Muscle layer of duodenum (tissue), 2 donors: ENCODE measurements around the gene LAMA2.

Experiments
- H3K27ac ChIP-seq: one replicate; pipeline ENCODE4 v1.7.0; 2013; ENCODE audit warnings: mild to moderate bottlenecking, low read length
- H3K27me3 ChIP-seq: one replicate; pipeline ENCODE4 v1.7.0; 2013; ENCODE audit warnings: low read depth, mild to moderate bottlenecking, control low read depth, low read length
- H3K36me3 ChIP-seq, 2 donors: one replicate each; pipeline ENCODE4 v1.7.0; 2013; ENCODE audit warnings: low read length in 2 of 2, control low read depth in 1 of 2, mild to moderate bottlenecking in 1 of 2; ENCODE audit not compliant: insufficient read depth in 2 of 2, control insufficient read depth in 1 of 2
- H3K4me1 ChIP-seq, 2 donors: one replicate each; pipeline ENCODE4 v1.7.0; 2013; ENCODE audit warnings: low read length in 2 of 2, mild to moderate bottlenecking in 2 of 2, control low read depth in 1 of 2, moderate library complexity in 1 of 2; ENCODE audit not compliant: insufficient read depth in 2 of 2, control insufficient read depth in 1 of 2
- H3K4me3 ChIP-seq, 2 donors: one replicate each; pipeline ENCODE4 v1.7.0; 2013; ENCODE audit warnings: low read length in 2 of 2, low read depth in 1 of 2, mild to moderate bottlenecking in 1 of 2
- H3K9me3 ChIP-seq, 2 donors: one replicate each; pipeline ENCODE4 v1.7.0; 2013; ENCODE audit warnings: low read length in 2 of 2, control low read depth in 1 of 2, mild to moderate bottlenecking in 1 of 2; ENCODE audit not compliant: control insufficient read depth in 1 of 2
- donor health status: healthy.

Gene LAMA2

GRCh38 chr6:129516005-129516404, 633.1 kb downstream of the LAMA2 start:
- Histone ChIP-seq H3K4me3 (no peak overlapping the region), H3K4me1 (no peaks in the 10 kb centered on the region), H3K27ac (no peak overlapping the region), H3K27me3 (no peaks in the 10 kb centered on the region), H3K36me3 (no peaks in the 10 kb centered on the region), H3K9me3 (no peaks in the 10 kb centered on the region)

GRCh38 chr6:129516787-129517186, 633.8 kb downstream of the LAMA2 start:
- Histone ChIP-seq H3K27ac (no peak overlapping the region), H3K4me1 (no peaks in the 10 kb centered on the region), H3K27me3 (no peaks in the 10 kb centered on the region), H3K36me3 (no peaks in the 10 kb centered on the region), H3K4me3 (no peak overlapping the region), H3K9me3 (no peaks in the 10 kb centered on the region)

- Histone ChIP-seq H3K9me3 (no peaks in the 10 kb centered on the region), H3K4me3 (no peak overlapping the region), H3K27me3 (no peaks in the 10 kb centered on the region), H3K4me1 (no peaks in the 10 kb centered on the region), H3K27ac (no peak overlapping the region), H3K36me3 (no peaks in the 10 kb centered on the region)
These were observed 634.4 kb downstream of the LAMA2 start for GRCh38 chr6:129517288-129517687.

- Histone ChIP-seq H3K27me3 (no peaks in the 10 kb centered on the region), H3K4me3 (no peak overlapping the region), H3K4me1 (no peaks in the 10 kb centered on the region), H3K27ac (no peak overlapping the region), H3K36me3 (no peaks in the 10 kb centered on the region), H3K9me3 (no peaks in the 10 kb centered on the region)
These were observed 636.8 kb downstream of the LAMA2 start for GRCh38 chr6:129519750-129520149.

GRCh38 chr6:129521946-129522345, 639.0 kb downstream of the LAMA2 start:
- H3K4me3 ChIP-seq = no peak overlapping the region
- no peaks in the 10 kb centered on the region for H3K4me1 ChIP-seq
- no peaks in the 10 kb centered on the region for H3K36me3 ChIP-seq

GRCh38 chr6:129523816-129524215, 640.9 kb downstream of the LAMA2 start:
- H3K27me3 ChIP-seq = no peaks in the 10 kb centered on the region

More at GRCh38 chr6:129521946-129522345, 639.0 kb downstream of the LAMA2 start:
- Histone ChIP-seq H3K27ac (no peak overlapping the region), H3K27me3 (no peaks in the 10 kb centered on the region), H3K9me3 (no peaks in the 10 kb centered on the region)

GRCh38 chr6:129525055-129525454, 642.1 kb downstream of the LAMA2 start:
- no peaks in the 10 kb centered on the region for H3K36me3 ChIP-seq
- H3K27me3 ChIP-seq = no peaks in the 10 kb centered on the region
- H3K4me1 ChIP-seq = no peaks in the 10 kb centered on the region
- H3K4me3 ChIP-seq = no peak overlapping the region
- no peaks in the 10 kb centered on the region for H3K9me3 ChIP-seq
- no peak overlapping the region for H3K27ac ChIP-seq

More at GRCh38 chr6:129523816-129524215, 640.9 kb downstream of the LAMA2 start:
- Histone ChIP-seq H3K4me3 (no peak overlapping the region), H3K9me3 (no peaks in the 10 kb centered on the region), H3K4me1 (no peaks in the 10 kb centered on the region), H3K27ac (no peak overlapping the region), H3K36me3 (no peaks in the 10 kb centered on the region)

GRCh38 chr6:129534926-129535325, 652.0 kb downstream of the LAMA2 start:
- no peaks in the 10 kb centered on the region for H3K9me3 ChIP-seq
- H3K27ac ChIP-seq = no peak overlapping the region
- H3K27me3 ChIP-seq = no peaks in the 10 kb centered on the region
- no peaks in the 10 kb centered on the region for H3K4me1 ChIP-seq
- H3K4me3 ChIP-seq = no peak overlapping the region
- H3K36me3 ChIP-seq = no peaks in the 10 kb centered on the region

GRCh38 chr6:129536271-129536670, 653.3 kb downstream of the LAMA2 start:
- H3K4me3 ChIP-seq = no peak overlapping the region
- H3K36me3 ChIP-seq = no peaks in the 10 kb centered on the region
- H3K9me3 ChIP-seq = no peaks in the 10 kb centered on the region
- no peak overlapping the region for H3K27ac ChIP-seq
- no peaks in the 10 kb centered on the region for H3K4me1 ChIP-seq
- no peaks in the 10 kb centered on the region for H3K27me3 ChIP-seq

GRCh38 chr6:129539032-129539431, 656.1 kb downstream of the LAMA2 start:
- H3K4me3 ChIP-seq = no peak overlapping the region
- no peaks in the 10 kb centered on the region for H3K4me1 ChIP-seq
- no peaks in the 10 kb centered on the region for H3K9me3 ChIP-seq
- no peaks in the 10 kb centered on the region for H3K36me3 ChIP-seq
- no peaks in the 10 kb centered on the region for H3K27me3 ChIP-seq
- H3K27ac ChIP-seq = no peak overlapping the region

GRCh38 chr6:129542705-129543104, 659.8 kb downstream of the LAMA2 start:
- Histone ChIP-seq H3K27me3 (no peaks in the 10 kb centered on the region), H3K4me3 (no peak overlapping the region), H3K36me3 (no peaks in the 10 kb centered on the region), H3K4me1 (no peaks in the 10 kb centered on the region), H3K9me3 (no peaks in the 10 kb centered on the region), H3K27ac (no peak overlapping the region)

GRCh38 chr6:129543981-129544380, 661.0 kb downstream of the LAMA2 start:
- Histone ChIP-seq H3K4me1 (no peaks in the 10 kb centered on the region), H3K36me3 (no peaks in the 10 kb centered on the region), H3K9me3 (no peaks in the 10 kb centered on the region), H3K4me3 (no peak overlapping the region), H3K27ac (no peak overlapping the region), H3K27me3 (no peaks in the 10 kb centered on the region)
